GM23248 (cell line): ENCODE data around the gene APRT. TPM values are rescaled to one million over a fixed set of nuclear protein-coding genes. Genes with fewer than 3 reads are reported as not detected.

Source experiments
- DNase-seq: peaks from one replicate; pipeline ENCODE4 v3.0.0-alpha.2; 2015
- H2AFZ ChIP-seq: fragments of 200-600 bp; sonication (generic); 2 replicates; pipeline ENCODE4 v1.6.1; 2016; ENCODE audit warnings: antibody characterized with exemption
- H3F3A ChIP-seq: fragments of 200-600 bp; sonication (generic); 2 replicates; pipeline ENCODE4 v1.6.1; 2016; ENCODE audit warnings: mild to moderate bottlenecking, antibody characterized with exemption, mixed run types; ENCODE audit not compliant: insufficient read depth
- H3K27ac ChIP-seq: fragments of 200-600 bp; sonication (generic); 2 replicates; pipeline ENCODE4 v1.5.1; 2016; ENCODE audit warnings: mild to moderate bottlenecking
- H3K27me3 ChIP-seq: fragments of 200-600 bp; sonication (generic); replicated peaks from 2 replicates; pipeline ENCODE4 v1.6.1; 2016; ENCODE audit warnings: mild to moderate bottlenecking; ENCODE audit not compliant: insufficient read depth
- H3K36me3 ChIP-seq: fragments of 200-600 bp; sonication (generic); 2 replicates; pipeline ENCODE4 v1.6.1; 2016; ENCODE audit warnings: low read depth, mild to moderate bottlenecking
- H3K4me1 ChIP-seq: fragments of 200-600 bp; sonication (generic); 2 replicates; pipeline ENCODE4 v1.6.1; 2016; ENCODE audit warnings: mild to moderate bottlenecking; ENCODE audit not compliant: insufficient read depth
- H3K4me2 ChIP-seq: fragments of 200-600 bp; sonication (generic); one replicate; pipeline ENCODE4 v1.6.1; 2016; ENCODE audit warnings: mild to moderate bottlenecking; ENCODE audit not compliant: unreplicated experiment
- H3K4me3 ChIP-seq: fragments of 200-600 bp; sonication (generic); 2 replicates; pipeline ENCODE4 v1.5.1; 2016; ENCODE audit warnings: mild to moderate bottlenecking
- H3K79me2 ChIP-seq: fragments of 200-600 bp; sonication (generic); 2 replicates; pipeline ENCODE4 v1.6.1; 2016; ENCODE audit warnings: mild to moderate bottlenecking; ENCODE audit not compliant: insufficient read depth
- H3K9ac ChIP-seq: fragments of 200-600 bp; sonication (generic); 2 replicates; pipeline ENCODE4 v1.6.1; 2016; ENCODE audit warnings: mild to moderate bottlenecking
- H3K9me2 ChIP-seq: fragments of 200-600 bp; sonication (generic); 2 replicates; pipeline ENCODE4 v1.6.1; 2016; ENCODE audit warnings: mixed run types, mild to moderate bottlenecking, moderate library complexity; ENCODE audit not compliant: insufficient read depth
- H3K9me3 ChIP-seq: fragments of 200-600 bp; sonication (generic); one replicate; pipeline ENCODE4 v1.6.1; 2017; ENCODE audit warnings: low read depth
- H4K20me1 ChIP-seq: fragments of 200-600 bp; sonication (generic); 2 replicates; pipeline ENCODE4 v1.6.0; 2016; ENCODE audit not compliant: insufficient read depth
- EZH2 ChIP-seq: fragments of 200-600 bp; sonication (generic); IDR thresholded peaks from 2 replicates; pipeline ENCODE4 v1.6.1; 2018; ENCODE audit warnings: antibody characterized with exemption, mild to moderate bottlenecking; ENCODE audit not compliant: insufficient read depth, poor library complexity, severe bottlenecking
- EZH2phosphoT487 ChIP-seq: fragments of 200-600 bp; sonication (generic); IDR thresholded peaks from 2 replicates; pipeline ENCODE4 v1.6.1; 2018; ENCODE audit warnings: antibody characterized with exemption, moderate library complexity, mild to moderate bottlenecking, low read depth; ENCODE audit not compliant: insufficient read depth
- WGBS, 2 experiments: methylation state at CpG; one replicate each; pipeline ENCODE4 v1.1.6; 2015 to 2017; ENCODE audit warnings: low lambda C conversion rate in 2 of 2, low coverage in 1 of 2; ENCODE audit errors: missing lambda C conversion rate in 2 of 2; 5-methylcytosine and 5-hydroxymethylcytosine counted together
- in situ Hi-C: fragments of 300-500 bp; cut with MboI; formaldehyde crosslinking; loops from 2 replicates; pipeline ENCODE4 v1.15.0; 2020
- polyA plus RNA-seq: library from polyadenylated mRNA; unstranded; fragments of >200 nt; fragmentation: Nextera tagmentation; extraction: Ambion mirVana; gene quantifications from 2 replicates; pipeline ENCODE4 v1.2.1, GENCODE V29; 2016
- total RNA-seq: library from RNA; depleted of rRNA; stranded (reverse); fragments of >200 nt; shearing (Covaris generic); gene quantifications from 2 replicates; pipeline ENCODE4 v1.2.3, GENCODE V29; 2014

The APRT gene
- total and polyA plus RNA-seq, 2 experiments from 2014 or later = 150 to 224 TPM

- H3K9me3 ChIP-seq = no peaks in the 10 kb centered on the region
- no peaks in the 10 kb centered on the region for H3K36me3 ChIP-seq
- H3K27ac ChIP-seq = no peak overlapping the region
- H3F3A ChIP-seq = no peaks in the 10 kb centered on the region
- H3K79me2 ChIP-seq = no peaks in the 10 kb centered on the region
- H3K4me3 ChIP-seq = no peak overlapping the region
- H3K4me2 ChIP-seq = no peak overlapping the region
- in situ Hi-C loops = no loop called here
- no peaks in the 10 kb centered on the region for H3K27me3 ChIP-seq
- H3K9me2 ChIP-seq = no peaks in the 10 kb centered on the region
- TF ChIP-seq EZH2 (no peak), EZH2phosphoT487 (no peak)
- 95 to 99% methylated on average over 17 of the region's 17 CpGs for WGBS, 2 experiments
- no peaks in the 10 kb centered on the region for H4K20me1 ChIP-seq
- H3K4me1 ChIP-seq = no peaks in the 10 kb centered on the region
- H3K9ac ChIP-seq = no peak overlapping the region
- no peak overlapping the region for H2AFZ ChIP-seq
- DNase-seq = no peak
Observed at GRCh38 chr16:88836791-88837190, 25.1 kb upstream of the APRT start.

GRCh38 chr16:88835818-88836217, 24.1 kb upstream of the APRT start:
- Histone ChIP-seq H3K79me2 (no peaks in the 10 kb centered on the region), H3K36me3 (no peaks in the 10 kb centered on the region), H3K9me3 (no peaks in the 10 kb centered on the region), H3K27me3 (no peaks in the 10 kb centered on the region), H3F3A (no peaks in the 10 kb centered on the region), H3K27ac (no peak overlapping the region), H2AFZ (no peak overlapping the region), H3K4me3 (no peak overlapping the region), H3K9me2 (no peaks in the 10 kb centered on the region), H4K20me1 (no peaks in the 10 kb centered on the region), H3K9ac (no peak overlapping the region), H3K4me1 (no peaks in the 10 kb centered on the region), H3K4me2 (no peak overlapping the region)
- in situ Hi-C loops = no loop called here
- TF ChIP-seq EZH2phosphoT487 = no peak
- TF ChIP-seq EZH2 = no peak
- WGBS, 2 experiments = 91 to 92% methylated on average over 13 to 33 of the region's 33 CpGs
- no peak for DNase-seq

- H3K4me2 ChIP-seq = no peak overlapping the region
- DNase-seq = peak; percentile 9
- TF ChIP-seq EZH2 (no peak), EZH2phosphoT487 (no peak)
- H3K27ac ChIP-seq = no peak overlapping the region
- H3K9me3 ChIP-seq = no peaks in the 10 kb centered on the region
- H3K36me3 ChIP-seq = no peaks in the 10 kb centered on the region
- H3K9me2 ChIP-seq = no peaks in the 10 kb centered on the region
- no peaks in the 10 kb centered on the region for H3F3A ChIP-seq
- 63 to 74% methylated on average over 8 to 11 of the region's 11 CpGs for WGBS, 2 experiments
- no peak overlapping the region for H3K9ac ChIP-seq
- in situ Hi-C loops = no loop called here
- no peaks in the 10 kb centered on the region for H3K4me1 ChIP-seq
- H3K27me3 ChIP-seq = no peaks in the 10 kb centered on the region
- H4K20me1 ChIP-seq = no peaks in the 10 kb centered on the region
- no peak overlapping the region for H2AFZ ChIP-seq
- no peak overlapping the region for H3K4me3 ChIP-seq
- H3K79me2 ChIP-seq = no peaks in the 10 kb centered on the region
Observed at GRCh38 chr16:88835383-88835782, 23.7 kb upstream of the APRT start.

GRCh38 chr16:88834670-88835069, 22.9 kb upstream of the APRT start:
- H3K9me2 ChIP-seq = no peaks in the 10 kb centered on the region
- H3F3A ChIP-seq = no peaks in the 10 kb centered on the region
- H3K9ac ChIP-seq = no peak overlapping the region
- in situ Hi-C loops = no loop called here
- no peak overlapping the region for H3K4me2 ChIP-seq
- H3K4me3 ChIP-seq = no peak overlapping the region
- no peaks in the 10 kb centered on the region for H3K4me1 ChIP-seq
- no peak overlapping the region for H2AFZ ChIP-seq
- DNase-seq = no peak
- no peaks in the 10 kb centered on the region for H3K36me3 ChIP-seq
- H3K79me2 ChIP-seq = no peaks in the 10 kb centered on the region
- WGBS, 2 experiments = 93 to 97% methylated on average over 10 to 12 of the region's 13 CpGs
- no peaks in the 10 kb centered on the region for H3K27me3 ChIP-seq
- H3K9me3 ChIP-seq = no peaks in the 10 kb centered on the region
- H4K20me1 ChIP-seq = no peaks in the 10 kb centered on the region
- no peak for TF ChIP-seq EZH2
- H3K27ac ChIP-seq = no peak overlapping the region

GRCh38 chr16:88833086-88833485, 21.4 kb upstream of the APRT start:
- no peaks in the 10 kb centered on the region for H3K79me2 ChIP-seq
- no peaks in the 10 kb centered on the region for H3K36me3 ChIP-seq
- no peaks in the 10 kb centered on the region for H3K9me3 ChIP-seq
- no peak overlapping the region for H3K4me2 ChIP-seq
- no peaks in the 10 kb centered on the region for H3K27me3 ChIP-seq
- no peak overlapping the region for H3K4me3 ChIP-seq
- 92 to 95% methylated on average over 13 of the region's 13 CpGs for WGBS, 2 experiments
- no peaks in the 10 kb centered on the region for H3K9me2 ChIP-seq
- H2AFZ ChIP-seq = no peak overlapping the region
- no peak for DNase-seq
- TF ChIP-seq EZH2 (no peak), EZH2phosphoT487 (no peak)
- H3F3A ChIP-seq = no peaks in the 10 kb centered on the region
- in situ Hi-C loops = no loop called here
- H3K9ac ChIP-seq = no peak overlapping the region
- H3K27ac ChIP-seq = no peak overlapping the region
- no peaks in the 10 kb centered on the region for H4K20me1 ChIP-seq
- H3K4me1 ChIP-seq = no peaks in the 10 kb centered on the region
